H9 (cell line): ENCODE data around the gene ACBD7. TPM values are rescaled to one million over a fixed set of nuclear protein-coding genes. Genes with fewer than 3 reads are reported as not detected.

Experiments
- DNase-seq: peaks from one replicate; pipeline ENCODE4 v3.0.0-alpha.2; 2017
- H2AFZ ChIP-seq: one replicate; pipeline ENCODE4 v1.6.1; 2013; ENCODE audit warnings: mild to moderate bottlenecking, low read length, control low read depth, moderate library complexity
- H2AK5ac ChIP-seq: 2 replicates; pipeline ENCODE4 v1.6.1; 2013; ENCODE audit warnings: low read length, control low read depth, mixed read lengths; ENCODE audit not compliant: insufficient read length
- H2BK120ac ChIP-seq: one replicate; pipeline ENCODE4 v1.6.1; 2013; ENCODE audit warnings: low read depth, mild to moderate bottlenecking, low read length, control low read depth, inconsistent platforms; ENCODE audit not compliant: poor library complexity, severe bottlenecking
- H2BK12ac ChIP-seq: 2 replicates; pipeline ENCODE4 v1.6.1; 2013; ENCODE audit warnings: low read length, control low read depth, mixed read lengths, low read depth; ENCODE audit not compliant: insufficient read length
- H2BK15ac ChIP-seq: 2 replicates; pipeline ENCODE4 v1.6.1; 2013; ENCODE audit warnings: low read depth, low read length, control low read depth
- H2BK20ac ChIP-seq: one replicate; pipeline ENCODE4 v1.6.1; 2013; ENCODE audit warnings: low read depth, mild to moderate bottlenecking, low read length, control low read depth, inconsistent platforms; ENCODE audit not compliant: poor library complexity, severe bottlenecking
- H2BK5ac ChIP-seq: 2 replicates; pipeline ENCODE4 v1.6.1; 2013; ENCODE audit warnings: low read length, control low read depth, mixed read lengths; ENCODE audit not compliant: insufficient read length
- H3K14ac ChIP-seq: 2 replicates; pipeline ENCODE4 v1.6.1; 2013; ENCODE audit warnings: low read length, control low read depth; ENCODE audit not compliant: insufficient read depth
- H3K18ac ChIP-seq: 2 replicates; pipeline ENCODE4 v1.6.1; 2013; ENCODE audit warnings: low read depth, mild to moderate bottlenecking, mixed read lengths, low read length, control low read depth; ENCODE audit not compliant: insufficient read length
- H3K23ac ChIP-seq: 2 replicates; pipeline ENCODE4 v1.6.1; 2013; ENCODE audit warnings: low read length, control low read depth, mixed read lengths, low read depth; ENCODE audit not compliant: insufficient read length
- H3K23me2 ChIP-seq: 2 replicates; pipeline ENCODE4 v1.6.1; 2013; ENCODE audit warnings: low read depth, mild to moderate bottlenecking, mixed read lengths, low read length, control low read depth; ENCODE audit not compliant: insufficient read length, poor library complexity, severe bottlenecking
- H3K27ac ChIP-seq: 2 replicates; pipeline ENCODE4 v1.5.1; 2013; ENCODE audit warnings: low read length, control low read depth, mixed read lengths, low read depth; ENCODE audit not compliant: insufficient read length
- H3K27me3 ChIP-seq: 2 replicates; pipeline ENCODE4 v1.6.1; 2013; ENCODE audit warnings: low read length, control low read depth, inconsistent platforms; ENCODE audit not compliant: insufficient read depth
- H3K4ac ChIP-seq: 2 replicates; pipeline ENCODE4 v1.6.1; 2013; ENCODE audit warnings: low read depth, mild to moderate bottlenecking, control low read depth, inconsistent platforms, low read length, moderate library complexity
- H3K4me1 ChIP-seq: 2 replicates; pipeline ENCODE4 v1.6.1; 2013; ENCODE audit warnings: low read length, control low read depth, inconsistent platforms; ENCODE audit not compliant: insufficient read depth
- H3K4me2 ChIP-seq: 2 replicates; pipeline ENCODE4 v1.6.1; 2013; ENCODE audit warnings: low read length, control low read depth, mixed read lengths; ENCODE audit not compliant: insufficient read length, insufficient read depth
- H3K56ac ChIP-seq: 2 replicates; pipeline ENCODE4 v1.6.1; 2013; ENCODE audit warnings: low read depth, mild to moderate bottlenecking, mixed read lengths, low read length, control low read depth; ENCODE audit not compliant: insufficient read length
- H3K79me1 ChIP-seq: 2 replicates; pipeline ENCODE4 v1.6.1; 2013; ENCODE audit warnings: low read depth, mild to moderate bottlenecking, moderate library complexity, low read length, control low read depth, inconsistent platforms; ENCODE audit not compliant: insufficient read depth, poor library complexity, severe bottlenecking
- H3K79me2 ChIP-seq: 2 replicates; pipeline ENCODE4 v1.6.1; 2013; ENCODE audit warnings: low read length, control low read depth, inconsistent platforms; ENCODE audit not compliant: insufficient read depth
- H3K9ac ChIP-seq: 2 replicates; pipeline ENCODE4 v1.6.1; 2013; ENCODE audit warnings: low read length, control low read depth, mixed read lengths; ENCODE audit not compliant: insufficient read length; ENCODE audit errors: extremely low read depth
- H3K9me3 ChIP-seq: one replicate; pipeline ENCODE4 v1.6.1; 2013; ENCODE audit warnings: low read depth, low read length, inconsistent platforms; ENCODE audit not compliant: control insufficient read depth
- H3T11ph ChIP-seq: one replicate; pipeline ENCODE4 v1.6.1; 2013; ENCODE audit warnings: mild to moderate bottlenecking, low read length, control low read depth, inconsistent platforms
- H4K20me1 ChIP-seq: one replicate; pipeline ENCODE4 v1.6.1; 2013; ENCODE audit not compliant: control insufficient read depth, insufficient read length, insufficient read depth
- H4K5ac ChIP-seq: 2 replicates; pipeline ENCODE4 v1.6.1; 2013; ENCODE audit warnings: low read depth, mild to moderate bottlenecking, mixed read lengths, low read length, control low read depth; ENCODE audit not compliant: insufficient read length
- H4K8ac ChIP-seq: replicated peaks from 2 replicates; pipeline ENCODE4 v1.6.1; 2013; ENCODE audit warnings: low read length, control low read depth, mixed read lengths, low read depth; ENCODE audit not compliant: insufficient read length
- H4K91ac ChIP-seq: 2 replicates; pipeline ENCODE4 v1.6.1; 2013; ENCODE audit warnings: low read depth, mild to moderate bottlenecking, moderate library complexity, mixed read lengths, low read length, control low read depth; ENCODE audit not compliant: insufficient read length
- H3K27ac Mint-ChIP-seq, 3 experiments: 2 replicates in 2 of 3; 3 replicates in 1 of 3; pipeline ENCODE4 v1.8.0; 2020 to 2021; ENCODE audit warnings: mixed read lengths in 3 of 3, mild to moderate bottlenecking in 1 of 3, moderate library complexity in 1 of 3
- H3K27me3 Mint-ChIP-seq: 2 replicates; pipeline ENCODE4 v1.8.0; 2021; ENCODE audit warnings: low read depth, mild to moderate bottlenecking, moderate library complexity, mixed read lengths
- H3K36me3 Mint-ChIP-seq, 3 experiments: 2 replicates in 2 of 3; 3 replicates in 1 of 3; pipeline ENCODE4 v1.8.0; 2020 to 2021; ENCODE audit warnings: low read depth in 3 of 3, mixed read lengths in 3 of 3; ENCODE audit not compliant: insufficient read depth in 1 of 3
- H3K4me1 Mint-ChIP-seq, 2 experiments: 2 replicates each; pipeline ENCODE4 v1.8.0; 2020; ENCODE audit warnings: mixed read lengths in 2 of 2
- H3K4me3 Mint-ChIP-seq, 2 experiments: 2 replicates in 1 of 2; 3 replicates in 1 of 2; pipeline ENCODE4 v1.8.0; 2020 to 2021; ENCODE audit warnings: mild to moderate bottlenecking in 2 of 2, mixed read lengths in 2 of 2, moderate library complexity in 1 of 2
- H3K9me3 Mint-ChIP-seq, 2 experiments: 2 replicates in 1 of 2; 3 replicates in 1 of 2; pipeline ENCODE4 v1.8.0; 2020; ENCODE audit warnings: mild to moderate bottlenecking in 2 of 2, mixed read lengths in 2 of 2, moderate library complexity in 1 of 2
- WGBS: extraction: QIAGEN DNeasy Blood & Tissue Kit; methylation state at CpG from one replicate; pipeline ENCODE4 v1.1.7; 2013; ENCODE audit warnings: missing lambda C conversion rate, low lambda C conversion rate, mixed read lengths; ENCODE audit not compliant: insufficient read length; ENCODE audit errors: extremely low coverage; 5-methylcytosine and 5-hydroxymethylcytosine counted together
- total RNA-seq: library from RNA; stranded (reverse); gene quantifications from 2 replicates; pipeline ENCODE4 v1.2.1, GENCODE V29; 2021
- TF ChIP-seq, protein P1 (sequence below): fragments of 200-600 bp; sonication (generic); conservative IDR thresholded peaks from 3 replicates; pipeline ENCODE4 v1.8.0; 2021; ENCODE audit warnings: antibody characterized with exemption, mild to moderate bottlenecking

The ACBD7 gene
- total RNA-seq, 1 experiment from 2014 or later = 25.0 TPM

DNA sequence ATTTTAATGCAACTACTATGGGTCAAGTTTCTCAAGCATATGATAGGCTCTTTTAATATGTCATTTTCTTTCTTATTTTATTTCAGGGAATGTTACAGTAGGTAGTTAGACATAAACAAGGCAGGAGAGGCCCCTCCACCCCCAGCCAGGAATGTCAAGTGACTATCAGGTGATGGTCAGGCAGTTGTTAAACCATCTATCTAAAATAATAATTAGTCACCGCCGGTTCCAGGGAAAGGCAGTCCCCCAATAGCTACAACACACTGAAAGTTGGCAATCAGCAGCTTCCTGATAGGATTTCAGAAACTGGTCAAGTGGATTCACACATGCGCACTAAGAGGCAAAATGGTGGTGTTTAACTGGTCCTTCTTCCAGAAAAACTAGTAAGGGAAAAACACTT, 35.5 kb downstream of the ACBD7 start:
- Histone ChIP-seq H3K23ac (no peak overlapping the region), H2BK120ac (no peak overlapping the region), H4K5ac (no peak overlapping the region), H3K18ac (no peak overlapping the region), H3K4me2 (no peak overlapping the region), H3K23me2 (no peaks in the 10 kb centered on the region), H2AK5ac (no peak overlapping the region), H3K14ac (no peak overlapping the region), H3K79me2 (no peaks in the 10 kb centered on the region), H4K8ac (no peak overlapping the region), H3K9ac (no peak overlapping the region), H3K27me3 (no peaks in the 10 kb centered on the region), H4K20me1 (no peaks in the 10 kb centered on the region), H2BK5ac (no peak overlapping the region), H3K79me1 (no peaks in the 10 kb centered on the region), H2AFZ (no peak overlapping the region), H3K4me1 (no peaks in the 10 kb centered on the region), H3K4ac (no peak overlapping the region), H2BK15ac (no peak overlapping the region), H3K27ac (no peak overlapping the region), H3K56ac (no peak overlapping the region), H3T11ph (no peak overlapping the region), H4K91ac (no peak overlapping the region), H3K9me3 (no peaks in the 10 kb centered on the region), H2BK12ac (no peak overlapping the region), H2BK20ac (no peak overlapping the region)
- no CpG with 5 or more reads among the region's 3 CpGs for WGBS
- Mint-ChIP-seq H3K9me3 (no peaks in the 10 kb centered on the region), H3K27me3 (no peaks in the 10 kb centered on the region; the same call in 1 of the 2 replicates), H3K4me1 (no peaks in the 10 kb centered on the region), H3K36me3 (no peaks in the 10 kb centered on the region), H3K27ac (no peak overlapping the region), H3K4me3 (no peak overlapping the region)
- no peak for DNase-seq
- TF ChIP-seq, protein P1, sequence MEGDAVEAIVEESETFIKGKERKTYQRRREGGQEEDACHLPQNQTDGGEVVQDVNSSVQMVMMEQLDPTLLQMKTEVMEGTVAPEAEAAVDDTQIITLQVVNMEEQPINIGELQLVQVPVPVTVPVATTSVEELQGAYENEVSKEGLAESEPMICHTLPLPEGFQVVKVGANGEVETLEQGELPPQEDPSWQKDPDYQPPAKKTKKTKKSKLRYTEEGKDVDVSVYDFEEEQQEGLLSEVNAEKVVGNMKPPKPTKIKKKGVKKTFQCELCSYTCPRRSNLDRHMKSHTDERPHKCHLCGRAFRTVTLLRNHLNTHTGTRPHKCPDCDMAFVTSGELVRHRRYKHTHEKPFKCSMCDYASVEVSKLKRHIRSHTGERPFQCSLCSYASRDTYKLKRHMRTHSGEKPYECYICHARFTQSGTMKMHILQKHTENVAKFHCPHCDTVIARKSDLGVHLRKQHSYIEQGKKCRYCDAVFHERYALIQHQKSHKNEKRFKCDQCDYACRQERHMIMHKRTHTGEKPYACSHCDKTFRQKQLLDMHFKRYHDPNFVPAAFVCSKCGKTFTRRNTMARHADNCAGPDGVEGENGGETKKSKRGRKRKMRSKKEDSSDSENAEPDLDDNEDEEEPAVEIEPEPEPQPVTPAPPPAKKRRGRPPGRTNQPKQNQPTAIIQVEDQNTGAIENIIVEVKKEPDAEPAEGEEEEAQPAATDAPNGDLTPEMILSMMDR = no peak
